GM20431 (cell line): ENCODE measurements around the gene LHFPL2.
"Not testable (repeated sequence)": the region's sequence is repeated elsewhere in the genome, so short reads cannot be mapped to it uniquely, and the experiment has no call there.

ENCODE experiments used
- in situ Hi-C: fragments of 300-500 bp; cut with MseI, MboI; formaldehyde crosslinking; loops from one replicate; pipeline ENCODE4 v1.15.0; 2020; ENCODE audit warnings: low sequenced_read_pairs; ENCODE audit not compliant: unreplicated experiment

The LHFPL2 gene

GRCh38 chr5:78667461-78668103 lies 19.0 kb upstream of the LHFPL2 start:
- in situ Hi-C loops = no loop called here

GRCh38 chr5:78666975-78667374 lies 18.4 kb upstream of the LHFPL2 start:
- in situ Hi-C loops = not testable (repeated sequence)

GRCh38 chr5:78666041-78666444 lies 17.5 kb upstream of the LHFPL2 start:
- in situ Hi-C loops = no loop called here

- in situ Hi-C loops = no loop called here
These were observed 17.0 kb upstream of the LHFPL2 start for GRCh38 chr5:78665534-78665933.

- in situ Hi-C loops = no loop called here
These were observed 13.8 kb upstream of the LHFPL2 start for GRCh38 chr5:78662323-78662722.

GRCh38 chr5:78661691-78662090 lies 13.1 kb upstream of the LHFPL2 start:
- in situ Hi-C loops = no loop called here

- in situ Hi-C loops = no loop called here
These were observed 12.5 kb upstream of the LHFPL2 start for GRCh38 chr5:78661044-78661443.

- in situ Hi-C loops = no loop called here
These were observed 11.8 kb upstream of the LHFPL2 start for GRCh38 chr5:78660401-78660800.

- in situ Hi-C loops = no loop called here
These were observed 11.1 kb upstream of the LHFPL2 start for GRCh38 chr5:78659714-78660113.

- in situ Hi-C loops = no loop called here
These were observed 10.5 kb upstream of the LHFPL2 start for GRCh38 chr5:78659114-78659513.

GRCh38 chr5:78657201-78657600 lies 8.6 kb upstream of the LHFPL2 start:
- in situ Hi-C loops = no loop called here

GRCh38 chr5:78655746-78656290 lies 7.2 kb upstream of the LHFPL2 start:
- in situ Hi-C loops = no loop called here

GRCh38 chr5:78654386-78654785 lies 5.8 kb upstream of the LHFPL2 start:
- in situ Hi-C loops = no loop called here

GRCh38 chr5:78653681-78654366 lies 5.3 kb upstream of the LHFPL2 start:
- in situ Hi-C loops = no loop called here

- in situ Hi-C loops = no loop called here
These were observed 4.5 kb upstream of the LHFPL2 start for GRCh38 chr5:78653031-78653430.

- in situ Hi-C loops = no loop called here
These were observed 2.9 kb upstream of the LHFPL2 start for GRCh38 chr5:78651468-78651867.

- in situ Hi-C loops = no loop called here
These were observed 2.0 kb upstream of the LHFPL2 start for GRCh38 chr5:78650531-78650930.

GRCh38 chr5:78649861-78650496 lies 1.4 kb upstream of the LHFPL2 start:
- in situ Hi-C loops = no loop called here

GRCh38 chr5:78649211-78649695 lies 681 bp upstream of the LHFPL2 start:
- in situ Hi-C loops = no loop called here

GRCh38 chr5:78647838-78648358 lies 674 bp downstream of the LHFPL2 start:
- in situ Hi-C loops = no loop called here

GRCh38 chr5:78647351-78647818 lies 1.2 kb downstream of the LHFPL2 start:
- in situ Hi-C loops = no loop called here
